PC-3 (cell line): ENCODE data around the gene RYR2. TPM values are rescaled to one million over a fixed set of nuclear protein-coding genes. Genes with fewer than 3 reads are reported as not detected.

Source experiments
- ATAC-seq: fragments of 200-7000 bp; cut with Tn5 transposase; 2 replicates; pipeline ENCODE4 v1.9.1; 2020; ENCODE audit warnings: mild to moderate bottlenecking, moderate library complexity
- BruUV-seq: library from RNA; stranded (reverse); fragments of 400-500 nt; replicated peaks from 2 replicates; lab custom pipeline; 2021; lab: Mats Ljungman, UMichigan
- CTCF ChIA-PET: fragments of 300-600 bp; sonication (Branson Sonifier 250); formaldehyde crosslinking; loops from one replicate; lab custom pipeline; 2022; ENCODE audit warnings: antibody characterized with exemption; lab: Charles Lee
- POLR2A ChIA-PET: fragments of 300-600 bp; sonication (Branson Sonifier 250); formaldehyde crosslinking; loops from one replicate; lab custom pipeline; 2022; ENCODE audit warnings: antibody characterized with exemption; ENCODE audit not compliant: unreplicated experiment; lab: Charles Lee
- DNase-seq: peaks from one replicate; pipeline ENCODE4 v3.0.0-alpha.2; 2015
- H2AFZ ChIP-seq: fragments of 300-600 bp; sonication (generic); 2 replicates; pipeline ENCODE4 v1.6.0; 2016; ENCODE audit warnings: antibody characterized with exemption, low read length
- H3F3A ChIP-seq: fragments of 300-600 bp; sonication (generic); one replicate; pipeline ENCODE4 v1.6.0; 2017; ENCODE audit warnings: antibody characterized with exemption, low read length, control low read depth, mild to moderate bottlenecking; ENCODE audit not compliant: unreplicated experiment
- H3K27ac ChIP-seq: fragments of 300-600 bp; sonication (generic); 2 replicates; pipeline ENCODE4 v1.5.1; 2016; ENCODE audit warnings: mild to moderate bottlenecking, low read length
- H3K27me3 ChIP-seq: fragments of 300-600 bp; sonication (generic); 2 replicates; pipeline ENCODE4 v1.6.1; 2016; ENCODE audit warnings: low read length, mixed read lengths
- H3K36me3 ChIP-seq: fragments of 300-600 bp; sonication (generic); 2 replicates; pipeline ENCODE4 v1.6.1; 2016; ENCODE audit warnings: low read depth, mixed run types, low read length, mixed read lengths
- H3K4me1 ChIP-seq: fragments of 300-600 bp; sonication (generic); 2 replicates; pipeline ENCODE4 v1.5.1; 2016; ENCODE audit warnings: low read length; ENCODE audit not compliant: insufficient read depth
- H3K4me2 ChIP-seq: fragments of 300-600 bp; sonication (generic); 2 replicates; pipeline ENCODE4 v1.6.0; 2016; ENCODE audit warnings: low read length
- H3K4me3 ChIP-seq: fragments of 300-600 bp; sonication (generic); 2 replicates; pipeline ENCODE4 v1.5.1; 2016; ENCODE audit warnings: mild to moderate bottlenecking, low read length, mixed read lengths
- H3K79me2 ChIP-seq: fragments of 300-600 bp; sonication (generic); 2 replicates; pipeline ENCODE4 v1.6.1; 2017; ENCODE audit warnings: low read length, mixed read lengths
- H3K9ac ChIP-seq: fragments of 300-600 bp; sonication (generic); 2 replicates; pipeline ENCODE4 v1.6.0; 2016; ENCODE audit warnings: mild to moderate bottlenecking, low read length
- H3K9me2 ChIP-seq: fragments of 300-600 bp; sonication (generic); replicated peaks from 2 replicates; pipeline ENCODE4 v1.6.1; 2016; ENCODE audit warnings: mixed run types, low read length, mixed read lengths
- H3K9me3 ChIP-seq: fragments of 300-600 bp; sonication (generic); 2 replicates; pipeline ENCODE4 v1.6.1; 2016; ENCODE audit warnings: low read length, mixed read lengths
- H4K20me1 ChIP-seq: fragments of 300-600 bp; sonication (generic); 2 replicates; pipeline ENCODE4 v1.6.1; 2016; ENCODE audit warnings: low read length, mixed read lengths
- CTCF ChIP-seq: fragments of 300-600 bp; sonication (generic); conservative IDR thresholded peaks from 2 replicates; pipeline ENCODE4 v1.5.1; 2017; ENCODE audit warnings: antibody characterized with exemption, low read depth, mild to moderate bottlenecking, low read length
- EZH2 ChIP-seq: fragments of 300-600 bp; sonication (generic); IDR thresholded peaks from one replicate; pipeline ENCODE4 v1.6.1; 2017; ENCODE audit warnings: antibody characterized with exemption, mild to moderate bottlenecking, low read length; ENCODE audit not compliant: unreplicated experiment
- EZH2phosphoT487 ChIP-seq: fragments of 300-600 bp; sonication (generic); IDR thresholded peaks from 2 replicates; pipeline ENCODE4 v1.6.1; 2018; ENCODE audit warnings: mild to moderate bottlenecking, antibody characterized with exemption, low read length, borderline replicate concordance
- intact Hi-C: fragments of 100-400 bp; cut with micrococcal nuclease; formaldehyde crosslinking; loops from 2 replicates; pipeline ENCODE4 v1.9.0; 2023
- total RNA-seq: library from RNA; depleted of rRNA; stranded (reverse); fragments of >200 nt; gene quantifications from 2 replicates; pipeline ENCODE4 v1.2.3, GENCODE V29; 2014

Gene RYR2
- total RNA-seq, 1 experiment from 2014 or later: not detected

DNA sequence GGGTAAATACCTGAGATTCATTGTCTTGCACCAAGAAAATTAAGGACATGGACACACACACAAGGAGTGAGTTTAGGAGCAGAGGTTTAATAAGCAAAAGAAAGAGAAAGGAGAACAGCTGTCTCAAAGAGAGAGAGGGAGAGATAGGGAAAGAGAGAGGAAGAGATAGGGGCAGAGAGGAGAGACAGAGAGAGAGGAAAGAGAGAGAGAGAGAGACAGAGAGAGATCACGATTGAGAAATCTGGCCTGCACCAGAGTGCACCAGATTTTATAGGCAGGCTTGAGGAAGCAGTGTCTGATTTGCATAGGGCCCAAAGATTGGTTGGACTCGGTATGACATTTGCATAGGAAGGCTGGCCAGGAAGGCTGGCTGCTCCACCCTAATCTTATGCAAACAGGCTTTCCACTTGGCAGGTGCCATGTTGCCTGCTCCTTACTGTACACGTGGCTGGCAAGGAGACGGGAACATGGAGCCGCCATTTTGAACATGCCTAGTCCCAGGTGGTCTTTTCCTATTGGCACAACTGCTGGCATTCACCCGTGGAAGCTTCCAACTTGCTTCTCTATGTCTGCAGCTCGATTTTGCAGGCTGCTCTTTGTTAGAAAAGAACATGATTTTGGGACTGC, 428.8 kb downstream of the RYR2 start:
- ChIA-PET CTCF (no interaction called here), POLR2A (no interaction called here)
- Histone ChIP-seq H3K36me3 (no peaks in the 10 kb centered on the region), H3K9me3 (no peaks in the 10 kb centered on the region), H3F3A (no peaks in the 10 kb centered on the region), H3K9ac (no peak overlapping the region), H3K9me2 (no peaks in the 10 kb centered on the region), H3K4me2 (no peak overlapping the region), H4K20me1 (no peaks in the 10 kb centered on the region), H3K27me3 (no peaks in the 10 kb centered on the region), H3K79me2 (no peaks in the 10 kb centered on the region), H2AFZ (no peak overlapping the region), H3K27ac (no peak overlapping the region), H3K4me3 (no peak overlapping the region), H3K4me1 (no peaks in the 10 kb centered on the region)
- TF ChIP-seq EZH2phosphoT487 (no peak), EZH2 (no peak), CTCF (no peak)
- DNase-seq (peak; percentile 13), ATAC-seq (no peak)
- BruUV-seq: no TSS peak
- intact Hi-C loops: no loop called here

- no peak overlapping the region for H3K9ac ChIP-seq
- H2AFZ ChIP-seq: no peak overlapping the region
- CTCF ChIA-PET: no interaction called here
- intact Hi-C loops: no loop called here
- DNase-seq (no peak), ATAC-seq (no peak)
- H3K79me2 ChIP-seq: no peaks in the 10 kb centered on the region
- H3F3A ChIP-seq: no peaks in the 10 kb centered on the region
- no peak overlapping the region for H3K27ac ChIP-seq
- no peaks in the 10 kb centered on the region for H3K9me2 ChIP-seq
- no peaks in the 10 kb centered on the region for H3K27me3 ChIP-seq
- no peaks in the 10 kb centered on the region for H3K36me3 ChIP-seq
- BruUV-seq: no TSS peak
- no peaks in the 10 kb centered on the region for H3K9me3 ChIP-seq
- H4K20me1 ChIP-seq: no peaks in the 10 kb centered on the region
- H3K4me1 ChIP-seq: no peaks in the 10 kb centered on the region
- TF ChIP-seq EZH2 (no peak), CTCF (no peak), EZH2phosphoT487 (no peak)
- POLR2A ChIA-PET: no interaction called here
- H3K4me2 ChIP-seq: no peak overlapping the region
- no peak overlapping the region for H3K4me3 ChIP-seq
These were observed 429.4 kb downstream of the RYR2 start for GRCh38 chr1:237471377-237471776.

DNA sequence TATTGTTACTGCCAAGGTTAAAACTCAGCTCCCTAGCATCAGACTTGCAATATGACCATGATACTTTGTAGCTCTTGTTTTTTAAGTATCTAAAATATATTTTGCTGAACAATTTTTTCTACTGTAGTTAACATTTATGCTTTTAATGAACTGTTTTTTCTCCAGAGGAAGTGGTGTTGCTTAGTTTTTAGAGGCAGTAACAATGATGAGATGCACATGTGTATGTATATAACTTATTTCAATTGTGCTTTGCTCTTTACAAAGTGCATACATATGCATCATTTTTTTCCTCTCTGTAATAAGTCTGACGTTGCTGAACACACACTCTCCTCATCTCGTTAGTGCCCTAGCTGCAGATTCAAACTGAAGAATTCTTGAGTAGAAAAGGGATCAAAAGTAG, 430.0 kb downstream of the RYR2 start:
- no peaks in the 10 kb centered on the region for H3F3A ChIP-seq
- no TSS peak for BruUV-seq
- TF ChIP-seq EZH2: no peak
- TF ChIP-seq EZH2phosphoT487: no peak
- no peak for TF ChIP-seq CTCF
- H3K9ac ChIP-seq: no peak overlapping the region
- H3K9me3 ChIP-seq: no peaks in the 10 kb centered on the region
- H3K79me2 ChIP-seq: no peaks in the 10 kb centered on the region
- no peaks in the 10 kb centered on the region for H3K36me3 ChIP-seq
- no peak overlapping the region for H2AFZ ChIP-seq
- no peaks in the 10 kb centered on the region for H4K20me1 ChIP-seq
- POLR2A ChIA-PET: no interaction called here
- no peak overlapping the region for H3K27ac ChIP-seq
- ATAC-seq (no peak), DNase-seq (no peak)
- no peaks in the 10 kb centered on the region for H3K4me1 ChIP-seq
- H3K4me3 ChIP-seq: no peak overlapping the region
- H3K9me2 ChIP-seq: no peaks in the 10 kb centered on the region
- intact Hi-C loops: no loop called here
- no peak overlapping the region for H3K4me2 ChIP-seq
- no peaks in the 10 kb centered on the region for H3K27me3 ChIP-seq
- CTCF ChIA-PET: no interaction called here
